NT2/D1 (cell line): ENCODE results near the gene TRMT5.

Source experiments
- DNase-seq: peaks from one replicate; pipeline ENCODE4 v3.0.0-alpha.2; 2011; ENCODE audit warnings: low read depth, low spot score
- H3K27me3 ChIP-seq: 2 replicates; pipeline ENCODE4 v1.6.0; 2011; ENCODE audit warnings: mild to moderate bottlenecking; ENCODE audit not compliant: insufficient read length, insufficient read depth
- H3K36me3 ChIP-seq: 2 replicates; pipeline ENCODE4 v1.6.1; 2011; ENCODE audit warnings: mild to moderate bottlenecking, low read length, mixed read lengths; ENCODE audit not compliant: insufficient read depth, insufficient read length
- H3K4me1 ChIP-seq: 2 replicates; pipeline ENCODE4 v1.5.1; 2011; ENCODE audit not compliant: insufficient read depth, insufficient read length
- H3K4me3 ChIP-seq: 2 replicates; pipeline ENCODE4 v1.5.1; 2011; ENCODE audit warnings: low read depth; ENCODE audit not compliant: insufficient read length
- H3K9ac ChIP-seq: 2 replicates; pipeline ENCODE4 v1.6.0; 2011; ENCODE audit warnings: low read depth; ENCODE audit not compliant: insufficient read length
- H3K9me3 ChIP-seq: 2 replicates; pipeline ENCODE4 v1.5.1; 2011; ENCODE audit warnings: mild to moderate bottlenecking, low read length; ENCODE audit not compliant: insufficient read depth
- SUZ12 ChIP-seq: IDR thresholded peaks from 2 replicates; pipeline ENCODE4 v1.6.1; 2011; ENCODE audit not compliant: insufficient read length, insufficient read depth; ENCODE audit errors: extremely low read depth
- YY1 ChIP-seq: IDR thresholded peaks from 2 replicates; pipeline ENCODE4 v1.6.1; 2011; ENCODE audit not compliant: insufficient read length, insufficient read depth
- ZNF274 ChIP-seq: IDR thresholded peaks from 2 replicates; pipeline ENCODE4 v1.6.1; 2011; ENCODE audit warnings: mild to moderate bottlenecking, low read depth, low read length

Gene TRMT5

DNA sequence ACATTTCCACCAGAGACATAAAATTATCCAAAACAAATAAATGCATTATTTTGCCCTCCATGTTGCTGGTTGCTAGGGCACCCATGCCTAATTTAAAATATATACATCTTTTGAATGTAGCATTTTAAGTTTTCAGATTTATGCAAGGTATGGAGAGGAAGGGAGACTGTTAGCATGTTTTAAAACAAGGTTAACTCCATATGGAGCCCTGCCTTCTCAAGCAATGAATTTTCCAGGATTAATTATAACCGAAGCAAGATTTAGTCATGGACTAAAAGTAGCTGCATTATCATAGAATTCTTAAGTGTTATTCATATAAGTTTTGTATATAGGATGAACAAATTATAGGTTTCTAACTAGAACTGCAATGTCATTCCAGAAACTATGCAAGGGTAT lies 37.2 kb downstream of the TRMT5 start:
- H3K4me3 ChIP-seq = no peak overlapping the region
- no peaks in the 10 kb centered on the region for H3K4me1 ChIP-seq
- no peaks in the 10 kb centered on the region for H3K27me3 ChIP-seq
- TF ChIP-seq ZNF274 (no peak), YY1 (no peak), SUZ12 (no peak)
- no peaks in the 10 kb centered on the region for H3K9me3 ChIP-seq
- H3K36me3 ChIP-seq = no peaks in the 10 kb centered on the region
- no peak overlapping the region for H3K9ac ChIP-seq
- DNase-seq = no peak

DNA sequence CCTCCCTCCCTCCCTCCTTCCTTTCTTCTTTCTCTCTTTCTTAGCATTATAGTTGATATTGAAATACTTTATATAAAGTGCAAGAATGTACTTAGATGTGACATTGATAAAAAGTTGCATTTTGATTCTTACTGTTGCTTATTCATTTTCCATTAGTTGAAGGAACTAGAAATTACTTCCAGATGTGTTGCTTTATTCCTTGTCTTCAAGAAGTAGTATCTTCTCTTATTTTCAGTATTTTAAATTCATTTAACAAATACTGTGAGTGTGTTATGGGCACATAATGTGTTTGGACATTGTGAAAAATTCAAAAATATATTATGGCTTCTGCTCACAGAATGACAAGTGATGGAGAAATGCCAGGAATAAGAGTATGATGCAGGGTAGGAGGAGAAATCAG lies 45.6 kb downstream of the TRMT5 start:
- Histone ChIP-seq H3K9me3 (no peaks in the 10 kb centered on the region), H3K9ac (no peak overlapping the region), H3K36me3 (no peaks in the 10 kb centered on the region), H3K4me1 (no peaks in the 10 kb centered on the region), H3K4me3 (no peak overlapping the region), H3K27me3 (no peaks in the 10 kb centered on the region)
- TF ChIP-seq SUZ12 = no peak
- no peak for TF ChIP-seq YY1
- TF ChIP-seq ZNF274 = no peak
- no peak for DNase-seq

DNA sequence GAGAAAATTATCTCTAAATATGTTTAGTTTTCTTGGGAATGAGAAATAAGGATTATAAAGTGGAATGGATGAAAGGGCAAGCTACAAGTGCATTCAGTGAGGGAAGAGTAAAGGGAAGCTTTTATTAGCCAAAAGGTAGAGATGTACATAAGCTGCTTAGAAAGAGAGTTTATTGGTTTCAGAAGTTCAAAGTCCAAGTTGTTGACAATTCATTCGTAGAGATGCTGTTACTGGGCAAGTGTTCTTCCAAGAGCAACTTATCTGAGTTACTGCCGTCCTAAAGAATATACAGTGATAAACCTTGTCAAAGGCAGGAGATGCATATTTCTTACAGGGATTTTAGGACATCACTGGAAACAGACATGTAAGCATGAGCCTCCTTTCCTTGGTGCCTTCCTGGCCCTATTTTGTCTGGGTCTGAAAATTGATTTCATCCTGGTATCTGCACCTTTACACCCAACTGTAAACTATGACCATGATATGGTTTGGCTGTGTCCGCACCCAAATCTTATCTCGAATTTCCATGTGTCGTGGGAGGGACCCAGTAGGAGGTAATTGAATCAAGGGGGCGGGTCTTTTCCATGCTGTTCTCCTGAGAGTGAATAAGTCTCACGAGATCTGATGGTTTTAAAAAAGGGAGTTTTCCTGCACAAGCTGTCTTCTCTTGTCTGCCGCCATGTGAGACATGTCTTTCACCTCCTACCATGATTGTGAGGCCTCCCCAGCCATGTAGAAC lies 46.8 kb downstream of the TRMT5 start:
- no peaks in the 10 kb centered on the region for H3K9me3 ChIP-seq
- no peaks in the 10 kb centered on the region for H3K36me3 ChIP-seq
- no peak for DNase-seq
- H3K4me1 ChIP-seq = no peaks in the 10 kb centered on the region
- TF ChIP-seq SUZ12 (no peak), YY1 (no peak), ZNF274 (no peak)
- H3K27me3 ChIP-seq = no peaks in the 10 kb centered on the region
- no peak overlapping the region for H3K9ac ChIP-seq
- no peak overlapping the region for H3K4me3 ChIP-seq

DNA sequence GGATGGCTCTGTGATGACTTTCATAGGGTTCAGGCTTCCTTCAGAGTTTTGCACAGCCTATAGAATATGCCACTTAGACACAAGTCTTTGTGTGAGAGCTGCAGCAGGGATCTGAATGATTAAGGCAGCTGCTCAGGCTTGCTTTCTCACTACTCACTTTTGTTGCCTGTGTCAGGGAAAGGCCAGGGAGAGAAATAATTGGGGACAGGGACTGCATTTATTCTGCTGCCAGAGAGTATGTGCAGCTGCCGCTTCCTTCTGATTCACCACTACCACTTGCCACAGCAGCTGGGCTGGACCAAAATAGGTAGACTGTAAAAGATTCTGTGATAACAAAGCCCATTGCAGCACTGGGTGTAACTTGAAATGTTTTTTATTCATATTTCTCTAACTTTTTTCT lies 49.7 kb downstream of the TRMT5 start:
- no peaks in the 10 kb centered on the region for H3K36me3 ChIP-seq
- DNase-seq = no peak

DNA sequence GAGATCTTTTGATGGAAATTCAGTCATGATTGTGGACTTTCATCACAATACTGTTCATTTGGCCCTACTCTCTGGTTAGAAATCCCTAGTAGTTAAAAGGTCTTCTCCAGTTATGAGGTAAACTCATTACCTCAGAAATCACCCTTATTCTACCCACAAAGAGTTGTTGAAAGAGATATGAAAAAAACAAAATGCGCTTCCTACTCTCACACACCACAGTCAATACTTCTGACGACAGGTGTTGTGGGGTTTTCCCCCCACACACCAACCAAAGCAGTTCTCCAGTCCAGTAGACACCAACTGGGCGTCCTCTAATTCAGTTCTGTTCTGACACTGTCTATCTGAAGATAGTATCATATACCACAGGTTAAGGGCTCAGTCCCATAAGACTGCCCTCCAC lies 54.9 kb downstream of the TRMT5 start:
- TF ChIP-seq ZNF274 (no peak), SUZ12 (no peak), YY1 (no peak)
- H3K27me3 ChIP-seq = no peaks in the 10 kb centered on the region

More for the DNA sequence above, 49.7 kb downstream of the TRMT5 start:
- Histone ChIP-seq H3K9me3 (no peaks in the 10 kb centered on the region), H3K4me1 (no peaks in the 10 kb centered on the region), H3K9ac (no peak overlapping the region), H3K4me3 (no peak overlapping the region), H3K27me3 (no peaks in the 10 kb centered on the region)
- TF ChIP-seq SUZ12 = no peak
- TF ChIP-seq YY1 = no peak

DNA sequence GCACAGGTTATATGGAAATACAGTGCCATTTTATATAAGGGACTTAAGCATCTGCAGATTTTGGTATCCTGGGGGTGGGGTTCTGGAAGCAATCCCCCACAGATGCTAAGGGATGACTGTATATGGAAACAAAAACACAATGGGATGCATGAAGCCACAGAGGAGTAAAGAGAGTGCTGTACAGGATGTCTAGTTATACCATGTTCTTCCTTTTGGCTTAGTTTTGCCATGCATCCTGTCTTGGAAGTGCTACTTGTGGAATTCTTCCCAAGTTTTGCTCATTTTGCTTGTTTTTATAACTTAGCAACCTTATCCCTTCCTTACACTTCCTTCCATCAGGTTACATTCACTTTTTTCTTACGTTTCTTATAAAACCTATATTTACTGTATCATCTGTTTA lies 55.6 kb downstream of the TRMT5 start:
- H3K9ac ChIP-seq = no peak overlapping the region
- no peak overlapping the region for H3K4me3 ChIP-seq
- no peaks in the 10 kb centered on the region for H3K4me1 ChIP-seq
- H3K9me3 ChIP-seq = no peaks in the 10 kb centered on the region
- H3K27me3 ChIP-seq = no peaks in the 10 kb centered on the region
- H3K36me3 ChIP-seq = no peaks in the 10 kb centered on the region
- TF ChIP-seq SUZ12 (no peak), YY1 (no peak), ZNF274 (no peak)
- no peak for DNase-seq

More for the DNA sequence above, 54.9 kb downstream of the TRMT5 start:
- H3K4me3 ChIP-seq = no peak overlapping the region
- DNase-seq = no peak
- no peaks in the 10 kb centered on the region for H3K9me3 ChIP-seq
- no peaks in the 10 kb centered on the region for H3K4me1 ChIP-seq
- no peaks in the 10 kb centered on the region for H3K36me3 ChIP-seq
- H3K9ac ChIP-seq = no peak overlapping the region

DNA sequence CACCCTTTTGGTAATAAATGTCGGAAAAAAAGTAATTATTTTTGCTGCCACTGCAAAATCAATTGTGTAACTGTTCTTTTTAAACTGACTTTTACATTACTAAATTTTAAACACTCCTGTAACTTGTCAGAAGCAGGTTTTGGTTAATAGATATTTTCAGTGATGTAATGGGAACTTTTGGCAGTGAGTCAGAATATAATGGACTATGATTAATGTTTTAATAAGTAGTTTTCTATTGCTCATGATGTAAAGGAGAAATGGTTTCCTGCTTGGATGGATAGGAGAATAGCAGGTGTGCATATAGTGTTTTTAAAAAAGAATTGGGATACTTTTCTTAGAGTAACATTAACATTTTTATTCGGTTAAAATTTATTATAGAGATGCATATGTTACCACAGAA lies 58.8 kb downstream of the TRMT5 start:
- Histone ChIP-seq H3K9me3 (no peaks in the 10 kb centered on the region), H3K27me3 (no peaks in the 10 kb centered on the region), H3K9ac (no peak overlapping the region), H3K4me3 (no peak overlapping the region), H3K4me1 (no peaks in the 10 kb centered on the region), H3K36me3 (no peaks in the 10 kb centered on the region)
- TF ChIP-seq SUZ12 (no peak), ZNF274 (no peak), YY1 (no peak)
- DNase-seq = no peak
